GM12872 (cell line): ENCODE results near the gene KIF25.

Source experiments
- CTCF ChIP-seq: IDR thresholded peaks from 3 replicates; pipeline ENCODE4 v1.5.1; 2011; ENCODE audit warnings: low read depth, mild to moderate bottlenecking, low read length, moderate library complexity; ENCODE audit not compliant: insufficient read depth

Gene KIF25

GRCh38 chr6:168093071-168093505 is 95.6 kb downstream of the KIF25 start:
- TF ChIP-seq CTCF = no peak

DNA sequence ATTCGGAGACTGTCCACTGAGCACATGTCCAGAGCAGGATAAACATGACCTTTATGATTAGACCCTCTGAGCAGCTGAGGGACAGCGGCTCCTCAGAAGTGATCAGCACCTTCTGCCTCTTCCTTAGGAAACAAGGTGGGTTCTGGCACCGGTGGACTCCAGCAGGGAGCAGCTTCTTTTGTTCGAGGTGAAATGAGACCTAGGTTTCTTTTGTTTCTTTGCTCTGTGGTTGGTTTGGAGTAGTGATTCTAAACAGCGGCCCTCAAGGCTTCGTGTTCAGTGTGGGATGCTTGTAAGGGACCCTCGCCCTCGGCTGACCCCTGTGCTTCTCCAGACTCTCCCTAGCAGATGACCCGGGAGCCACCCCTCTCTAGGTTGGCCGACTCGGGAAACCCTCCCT is 96.2 kb downstream of the KIF25 start:
- TF ChIP-seq CTCF = no peak
